MM.1S (cell line): ENCODE data around the gene FMN2.

ENCODE experiments used
- DNase-seq: peaks from one replicate; pipeline ENCODE4 v3.0.0-alpha.2; 2015
- H2AFZ ChIP-seq: fragments of 300-600 bp; sonication (generic); 2 replicates; pipeline ENCODE4 v1.6.0; 2016; ENCODE audit warnings: antibody characterized with exemption, low read length
- H3F3A ChIP-seq: fragments of 300-600 bp; sonication (generic); 2 replicates; pipeline ENCODE4 v1.6.1; 2016; ENCODE audit warnings: mild to moderate bottlenecking, antibody characterized with exemption, low read length, moderate library complexity, mixed read lengths; ENCODE audit not compliant: insufficient read depth
- H3K27ac ChIP-seq: fragments of 300-600 bp; sonication (generic); 2 replicates; pipeline ENCODE4 v1.5.1; 2016; ENCODE audit warnings: mild to moderate bottlenecking, low read length
- H3K27me3 ChIP-seq: fragments of 300-600 bp; sonication (generic); replicated peaks from 2 replicates; pipeline ENCODE4 v1.6.0; 2016; ENCODE audit warnings: low read length; ENCODE audit not compliant: insufficient read depth
- H3K36me3 ChIP-seq: fragments of 300-600 bp; sonication (generic); replicated peaks from 2 replicates; pipeline ENCODE4 v1.6.1; 2016; ENCODE audit warnings: mild to moderate bottlenecking, low read length, mixed read lengths; ENCODE audit not compliant: insufficient read depth
- H3K4me1 ChIP-seq: fragments of 300-600 bp; sonication (generic); 2 replicates; pipeline ENCODE4 v1.6.1; 2016; ENCODE audit warnings: low read length, mixed read lengths
- H3K4me2 ChIP-seq: fragments of 300-600 bp; sonication (generic); 2 replicates; pipeline ENCODE4 v1.6.0; 2016; ENCODE audit warnings: low read depth, low read length
- H3K4me3 ChIP-seq: fragments of 300-600 bp; sonication (generic); 2 replicates; pipeline ENCODE4 v1.5.1; 2016; ENCODE audit warnings: low read length, mixed read lengths
- H3K79me2 ChIP-seq: fragments of 300-600 bp; sonication (generic); 2 replicates; pipeline ENCODE4 v1.6.1; 2016; ENCODE audit warnings: mixed run types, low read length, mixed read lengths
- H3K9ac ChIP-seq: fragments of 300-600 bp; sonication (generic); 2 replicates; pipeline ENCODE4 v1.6.1; 2016; ENCODE audit warnings: low read length, mixed read lengths
- H3K9me2 ChIP-seq: fragments of 300-600 bp; sonication (generic); replicated peaks from 2 replicates; pipeline ENCODE4 v1.6.1; 2016; ENCODE audit warnings: mild to moderate bottlenecking, low read length, mixed read lengths; ENCODE audit not compliant: insufficient read depth
- H3K9me3 ChIP-seq: fragments of 300-600 bp; sonication (generic); replicated peaks from 2 replicates; pipeline ENCODE4 v1.6.1; 2016; ENCODE audit warnings: mild to moderate bottlenecking, low read length, mixed read lengths; ENCODE audit not compliant: insufficient read depth
- H4K20me1 ChIP-seq: fragments of 300-600 bp; sonication (generic); 2 replicates; pipeline ENCODE4 v1.6.1; 2016; ENCODE audit warnings: mild to moderate bottlenecking, low read length, moderate library complexity, mixed read lengths; ENCODE audit not compliant: insufficient read depth
- EZH2 ChIP-seq: fragments of 300-600 bp; sonication (generic); optimal IDR thresholded peaks from 2 replicates; pipeline ENCODE3; 2017; ENCODE audit warnings: low read depth, mild to moderate bottlenecking, antibody characterized with exemption, low read length, mixed read lengths
- EZH2phosphoT487 ChIP-seq: fragments of 300-600 bp; sonication (generic); IDR thresholded peaks from 2 replicates; pipeline ENCODE4 v1.6.1; 2018; ENCODE audit warnings: antibody characterized with exemption, low read length
- TF ChIP-seq, protein P1 (sequence below): fragments of 300-600 bp; sonication (generic); IDR thresholded peaks from 2 replicates; pipeline ENCODE4 v1.5.1; 2016; ENCODE audit warnings: antibody characterized with exemption, low read length, mixed read lengths

The FMN2 gene

DNA sequence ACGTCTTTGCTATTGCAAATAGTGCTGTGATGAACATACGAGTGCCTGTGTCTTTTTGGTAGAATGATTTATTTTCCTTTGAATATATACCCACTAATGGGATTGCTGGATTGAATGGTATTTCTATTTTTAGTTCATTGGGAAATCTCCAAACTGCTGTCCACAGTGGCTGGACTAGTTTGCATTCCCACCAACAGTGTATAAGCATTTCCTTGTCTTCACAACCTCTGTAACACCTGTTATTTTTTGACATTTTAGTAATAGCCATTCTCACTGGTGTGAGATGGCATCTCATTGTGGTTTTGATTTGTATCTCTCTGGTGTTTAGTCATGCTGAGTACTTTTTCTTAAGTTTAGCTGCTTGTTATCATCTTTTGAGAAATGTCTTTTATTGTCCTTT lies 215.0 kb downstream of the FMN2 start:
- H3K4me3 ChIP-seq, result no peak overlapping the region
- no peak overlapping the region for H3K4me2 ChIP-seq
- H3F3A ChIP-seq, result no peaks in the 10 kb centered on the region
- H3K27ac ChIP-seq, result no peak overlapping the region
- H2AFZ ChIP-seq, result no peak overlapping the region
- DNase-seq, result no peak
- H3K9me3 ChIP-seq, result no peaks in the 10 kb centered on the region
- H4K20me1 ChIP-seq, result no peaks in the 10 kb centered on the region
- no peaks in the 10 kb centered on the region for H3K79me2 ChIP-seq
- no peaks in the 10 kb centered on the region for H3K36me3 ChIP-seq
- TF ChIP-seq, protein P1, sequence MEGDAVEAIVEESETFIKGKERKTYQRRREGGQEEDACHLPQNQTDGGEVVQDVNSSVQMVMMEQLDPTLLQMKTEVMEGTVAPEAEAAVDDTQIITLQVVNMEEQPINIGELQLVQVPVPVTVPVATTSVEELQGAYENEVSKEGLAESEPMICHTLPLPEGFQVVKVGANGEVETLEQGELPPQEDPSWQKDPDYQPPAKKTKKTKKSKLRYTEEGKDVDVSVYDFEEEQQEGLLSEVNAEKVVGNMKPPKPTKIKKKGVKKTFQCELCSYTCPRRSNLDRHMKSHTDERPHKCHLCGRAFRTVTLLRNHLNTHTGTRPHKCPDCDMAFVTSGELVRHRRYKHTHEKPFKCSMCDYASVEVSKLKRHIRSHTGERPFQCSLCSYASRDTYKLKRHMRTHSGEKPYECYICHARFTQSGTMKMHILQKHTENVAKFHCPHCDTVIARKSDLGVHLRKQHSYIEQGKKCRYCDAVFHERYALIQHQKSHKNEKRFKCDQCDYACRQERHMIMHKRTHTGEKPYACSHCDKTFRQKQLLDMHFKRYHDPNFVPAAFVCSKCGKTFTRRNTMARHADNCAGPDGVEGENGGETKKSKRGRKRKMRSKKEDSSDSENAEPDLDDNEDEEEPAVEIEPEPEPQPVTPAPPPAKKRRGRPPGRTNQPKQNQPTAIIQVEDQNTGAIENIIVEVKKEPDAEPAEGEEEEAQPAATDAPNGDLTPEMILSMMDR, result no peak
- no peak for TF ChIP-seq EZH2
- no peak for TF ChIP-seq EZH2phosphoT487
- no peak overlapping the region for H3K9ac ChIP-seq
- H3K9me2 ChIP-seq, result no peaks in the 10 kb centered on the region
- no peaks in the 10 kb centered on the region for H3K27me3 ChIP-seq
- H3K4me1 ChIP-seq, result no peaks in the 10 kb centered on the region

DNA sequence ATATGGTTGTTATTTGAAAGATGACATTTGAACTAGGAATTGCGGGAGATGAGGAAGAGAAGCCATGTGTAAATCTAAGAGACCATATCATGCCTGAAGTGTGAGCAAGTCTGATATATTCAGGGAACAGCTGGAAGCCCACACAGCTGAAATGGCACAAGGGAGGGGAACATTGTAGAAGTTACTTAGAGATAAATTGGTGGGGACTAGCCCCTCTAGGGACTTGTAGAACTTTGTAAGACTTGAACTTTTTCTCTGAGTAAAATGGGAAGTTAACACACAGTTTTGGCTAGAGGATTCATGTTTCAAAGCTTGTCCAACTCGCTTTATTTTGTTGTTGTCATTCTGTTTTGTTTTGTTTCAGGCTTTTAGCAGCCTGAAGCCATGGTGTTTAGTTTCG lies 216.4 kb downstream of the FMN2 start:
- Histone ChIP-seq H3K79me2 (no peaks in the 10 kb centered on the region), H3K4me3 (no peak overlapping the region), H3K27ac (no peak overlapping the region), H3K9ac (no peak overlapping the region), H3K36me3 (no peaks in the 10 kb centered on the region), H3F3A (no peaks in the 10 kb centered on the region), H4K20me1 (no peaks in the 10 kb centered on the region), H2AFZ (no peak overlapping the region), H3K4me2 (peak overlapping the region; percentile 16; the same call in 1 of the 2 replicates), H3K4me1 (no peaks in the 10 kb centered on the region), H3K9me2 (no peaks in the 10 kb centered on the region), H3K27me3 (no peaks in the 10 kb centered on the region), H3K9me3 (no peaks in the 10 kb centered on the region)
- DNase-seq, result no peak
- no peak for TF ChIP-seq EZH2
- TF ChIP-seq, protein P1, result no peak
- TF ChIP-seq EZH2phosphoT487, result no peak

DNA sequence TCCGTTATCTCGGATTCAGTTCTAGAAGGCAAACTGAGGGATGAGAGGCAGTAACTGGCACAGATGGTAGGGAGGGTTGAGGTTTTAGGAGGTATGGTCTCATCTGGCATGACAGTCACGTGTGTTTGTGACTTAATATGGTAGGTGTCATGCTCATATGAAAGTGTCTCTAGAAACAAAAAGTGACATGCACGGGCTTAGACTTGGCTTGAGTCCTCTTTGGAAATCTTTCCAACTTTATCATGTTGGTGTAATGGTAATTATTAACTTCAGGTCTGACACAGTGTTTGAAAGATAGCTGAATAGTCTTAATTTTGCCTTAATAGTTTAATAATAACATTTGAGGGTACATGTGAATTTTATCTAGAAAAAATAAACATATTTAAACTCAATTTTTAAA lies 218.1 kb downstream of the FMN2 start:
- no peaks in the 10 kb centered on the region for H3K79me2 ChIP-seq

More for the DNA sequence above, 218.1 kb downstream of the FMN2 start:
- no peaks in the 10 kb centered on the region for H3K9me3 ChIP-seq
- TF ChIP-seq, protein P1, result no peak
- TF ChIP-seq EZH2phosphoT487, result no peak
- no peak for TF ChIP-seq EZH2
- no peaks in the 10 kb centered on the region for H4K20me1 ChIP-seq
- no peak overlapping the region for H2AFZ ChIP-seq
- no peak overlapping the region for H3K27ac ChIP-seq
- DNase-seq, result no peak
- no peak overlapping the region for H3K4me3 ChIP-seq
- H3K27me3 ChIP-seq, result no peaks in the 10 kb centered on the region
- H3K9me2 ChIP-seq, result no peaks in the 10 kb centered on the region
- H3K36me3 ChIP-seq, result no peaks in the 10 kb centered on the region
- no peaks in the 10 kb centered on the region for H3K4me1 ChIP-seq
- H3K9ac ChIP-seq, result no peak overlapping the region
- no peaks in the 10 kb centered on the region for H3F3A ChIP-seq
- H3K4me2 ChIP-seq, result no peak overlapping the region
